Measurements from ENCODE around the gene EHD2. TPM values are rescaled to one million over a fixed set of nuclear protein-coding genes. Genes with fewer than 3 reads are reported as not detected.
"Not testable (repeated sequence)": the region's sequence is repeated elsewhere in the genome, so short reads cannot be mapped to it uniquely, and the experiment has no call there.

The EHD2 gene
- total and polyA plus RNA-seq, 9 donors: 28.0 to 162 (median 102) TPM

DNA sequence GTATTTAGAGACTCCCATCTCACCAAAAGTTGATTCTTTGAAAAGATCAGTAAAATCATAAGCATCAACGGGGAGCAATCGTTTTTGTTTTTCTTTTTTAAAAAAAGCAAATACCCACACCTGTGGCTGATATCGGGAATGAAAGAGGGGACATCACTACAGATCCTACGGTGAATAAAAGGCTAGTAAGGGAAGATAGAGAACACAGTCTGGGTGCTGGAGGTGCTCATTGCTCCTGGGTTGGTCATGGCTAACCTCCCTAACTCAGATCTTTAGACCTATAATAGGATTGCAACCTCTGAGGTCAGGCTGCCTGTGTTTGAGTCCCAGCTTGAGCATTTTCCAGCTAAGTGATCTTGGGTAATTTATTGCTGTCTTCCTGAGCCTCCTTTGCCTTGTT is 1.1 kb downstream of the EHD2 start:
- peaks cover 28% of the 10 kb centered on the region for H3K4me1 ChIP-seq (ENCODE audit: insufficient read depth)

DNA sequence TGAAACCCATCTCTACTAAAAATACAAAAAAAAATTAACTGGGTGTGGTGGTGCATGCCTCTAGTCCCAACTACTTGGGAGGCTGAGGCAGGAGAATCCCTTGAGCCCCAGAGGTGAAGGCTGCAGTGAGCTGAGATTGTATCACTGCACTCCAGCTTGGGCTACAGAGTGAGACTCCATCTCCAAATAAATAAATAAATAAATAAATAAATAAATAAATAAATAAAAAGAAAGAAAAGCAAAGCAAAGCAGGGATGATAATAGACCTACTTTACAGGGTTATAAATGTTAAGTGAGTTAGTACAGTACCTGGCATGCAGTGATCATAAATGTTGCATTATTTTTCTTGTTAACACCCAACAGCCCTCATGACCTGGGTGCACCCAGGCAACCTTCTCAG is 1.6 kb downstream of the EHD2 start:
- intact Hi-C loops (cut with DNase I): loop anchor here in 3 of 4 donors (5.0 to 10.0 kb wide), 3 partner anchors 62 to 72 kb away; partner anchors contain the start of gene SELENOW (in 1 of the 3)
- DNase-seq, H3K9me3 ChIP-seq, H3K4me3 ChIP-seq, H3K27me3 ChIP-seq, H3K27ac ChIP-seq, H3K36me3 ChIP-seq: not testable (repeated sequence)
- peaks cover 28% of the 10 kb centered on the region for H3K4me1 ChIP-seq (ENCODE audit: insufficient read depth)

More for the DNA sequence above, 1.1 kb downstream of the EHD2 start:
- Histone ChIP-seq H3K9me3 (no peaks in the 10 kb centered on the region), H3K4me3 (peak overlapping the region; percentile 92), H3K27me3 (no peaks in the 10 kb centered on the region), H3K36me3 (no peaks in the 10 kb centered on the region), H3K27ac (peak overlapping the region in 1 of 2 donors; percentile 73)
- WGBS, 3 donors: 56 to 74% (median 70%) methylated on average over 4 of the region's 4 CpGs
- no peak for TF ChIP-seq POLR2A (IDR thresholded peaks at IDR 0.05)
- intact Hi-C loops (cut with DNase I): loop anchor here in 2 of 4 donors (5.0 to 10.0 kb wide), 2 partner anchors 70 to 73 kb away; no protein-coding TSS in a partner anchor
- DNase-seq: no peak

DNA sequence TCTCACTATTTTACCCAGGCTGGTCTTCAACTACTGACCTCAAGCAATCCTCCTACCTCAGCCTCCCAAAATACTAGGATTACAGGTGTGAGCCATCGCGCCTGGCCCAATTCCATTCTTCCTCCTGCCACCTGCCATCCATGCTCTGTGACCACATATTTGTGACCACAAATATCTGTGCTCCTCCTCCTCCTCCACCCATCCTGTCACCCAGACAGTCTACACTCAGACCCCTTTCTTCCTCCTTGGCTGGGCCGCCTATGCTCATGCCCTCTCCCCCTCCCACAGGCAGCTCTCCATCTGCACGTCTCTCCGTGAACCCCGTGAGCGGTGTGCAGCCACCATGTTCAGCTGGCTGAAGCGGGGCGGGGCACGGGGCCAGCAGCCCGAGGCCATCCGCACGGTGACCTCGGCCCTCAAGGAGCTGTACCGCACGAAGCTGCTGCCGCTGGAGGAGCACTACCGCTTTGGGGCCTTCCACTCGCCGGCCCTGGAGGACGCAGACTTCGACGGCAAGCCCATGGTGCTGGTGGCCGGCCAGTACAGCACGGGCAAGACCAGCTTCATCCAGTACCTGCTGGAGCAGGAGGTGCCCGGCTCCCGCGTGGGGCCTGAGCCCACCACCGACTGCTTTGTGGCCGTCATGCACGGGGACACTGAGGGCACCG is 3.2 kb downstream of the EHD2 start:
- WGBS, 3 donors: 43 to 70% (median 44%) methylated on average over 31 to 32 of the region's 32 CpGs
- no peaks in the 10 kb centered on the region for H3K36me3 ChIP-seq
- no peaks in the 10 kb centered on the region for H3K9me3 ChIP-seq
- peak overlapping the region in 1 of 2 donors; percentile 94 for H3K27ac ChIP-seq
- no peak overlapping the region for H3K4me3 ChIP-seq
- TF ChIP-seq, protein P1, sequence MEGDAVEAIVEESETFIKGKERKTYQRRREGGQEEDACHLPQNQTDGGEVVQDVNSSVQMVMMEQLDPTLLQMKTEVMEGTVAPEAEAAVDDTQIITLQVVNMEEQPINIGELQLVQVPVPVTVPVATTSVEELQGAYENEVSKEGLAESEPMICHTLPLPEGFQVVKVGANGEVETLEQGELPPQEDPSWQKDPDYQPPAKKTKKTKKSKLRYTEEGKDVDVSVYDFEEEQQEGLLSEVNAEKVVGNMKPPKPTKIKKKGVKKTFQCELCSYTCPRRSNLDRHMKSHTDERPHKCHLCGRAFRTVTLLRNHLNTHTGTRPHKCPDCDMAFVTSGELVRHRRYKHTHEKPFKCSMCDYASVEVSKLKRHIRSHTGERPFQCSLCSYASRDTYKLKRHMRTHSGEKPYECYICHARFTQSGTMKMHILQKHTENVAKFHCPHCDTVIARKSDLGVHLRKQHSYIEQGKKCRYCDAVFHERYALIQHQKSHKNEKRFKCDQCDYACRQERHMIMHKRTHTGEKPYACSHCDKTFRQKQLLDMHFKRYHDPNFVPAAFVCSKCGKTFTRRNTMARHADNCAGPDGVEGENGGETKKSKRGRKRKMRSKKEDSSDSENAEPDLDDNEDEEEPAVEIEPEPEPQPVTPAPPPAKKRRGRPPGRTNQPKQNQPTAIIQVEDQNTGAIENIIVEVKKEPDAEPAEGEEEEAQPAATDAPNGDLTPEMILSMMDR (IDR thresholded peaks at IDR 0.05): no peak
- TF ChIP-seq POLR2A (IDR thresholded peaks at IDR 0.05) (no peak), EP300 (IDR thresholded peaks at IDR 0.05) (no peak)
- peak in 2 of 5 donors; percentile 47 to 62 for DNase-seq
- peaks cover 36% of the 10 kb centered on the region for H3K4me1 ChIP-seq (ENCODE audit: insufficient read depth)
- intact Hi-C loops (cut with DNase I): loop anchor here in 2 of 4 donors (5.0 to 10.0 kb wide), 2 partner anchors 61 to 68 kb away; partner anchors contain the start of gene SELENOW (in 1 of the 2)
- H3K27me3 ChIP-seq: no peaks in the 10 kb centered on the region

DNA sequence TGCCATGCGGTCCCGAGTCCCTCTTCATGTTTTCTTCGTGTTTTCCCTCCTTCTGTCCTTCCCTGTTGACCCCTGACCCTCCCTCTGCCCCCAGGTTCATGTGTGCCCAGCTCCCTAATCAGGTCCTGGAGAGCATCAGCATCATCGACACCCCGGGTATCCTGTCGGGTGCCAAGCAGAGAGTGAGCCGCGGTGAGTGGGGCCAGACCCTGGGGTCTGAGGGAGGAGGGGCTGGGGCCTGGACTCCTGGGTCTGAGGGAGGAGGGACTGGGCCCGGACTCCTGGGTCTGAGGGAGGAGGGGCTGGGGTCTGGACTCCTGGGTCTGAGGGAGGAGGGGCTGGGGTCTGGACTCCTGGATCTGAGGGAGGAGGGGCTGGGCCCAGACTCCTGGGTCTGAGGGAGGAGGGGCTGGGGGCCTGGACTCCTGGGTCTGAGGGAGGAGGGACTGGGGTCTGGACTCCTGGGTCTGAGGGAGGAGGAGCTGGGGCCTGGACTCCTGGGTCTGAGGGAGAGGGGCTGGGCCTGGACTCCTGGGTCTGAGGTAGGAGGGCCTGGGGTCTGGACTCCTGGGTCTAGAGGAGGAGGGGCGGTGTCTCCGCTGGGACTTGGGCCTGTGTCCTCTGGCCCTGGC is 5.3 kb downstream of the EHD2 start:
- DNase-seq: peak in 1 of 5 donors; percentile 61
- intact Hi-C loops (cut with DNase I): loop anchor here in 2 of 4 donors (5.0 to 10.0 kb wide), 2 partner anchors 59 to 66 kb away; partner anchors contain the start of gene SELENOW (in 1 of the 2)
- H3K27me3 ChIP-seq, H3K36me3 ChIP-seq, H3K9me3 ChIP-seq: not testable (repeated sequence)
- Histone ChIP-seq H3K27ac (peak overlapping the region; percentile 72 to 94), H3K4me1 (ENCODE audit: insufficient read depth) (peaks cover 36% of the 10 kb centered on the region), H3K4me3 (peak overlapping the region; percentile 26)
- WGBS, 3 donors: 17 to 29% (median 19%) methylated on average over 10 to 11 of the region's 11 CpGs

DNA sequence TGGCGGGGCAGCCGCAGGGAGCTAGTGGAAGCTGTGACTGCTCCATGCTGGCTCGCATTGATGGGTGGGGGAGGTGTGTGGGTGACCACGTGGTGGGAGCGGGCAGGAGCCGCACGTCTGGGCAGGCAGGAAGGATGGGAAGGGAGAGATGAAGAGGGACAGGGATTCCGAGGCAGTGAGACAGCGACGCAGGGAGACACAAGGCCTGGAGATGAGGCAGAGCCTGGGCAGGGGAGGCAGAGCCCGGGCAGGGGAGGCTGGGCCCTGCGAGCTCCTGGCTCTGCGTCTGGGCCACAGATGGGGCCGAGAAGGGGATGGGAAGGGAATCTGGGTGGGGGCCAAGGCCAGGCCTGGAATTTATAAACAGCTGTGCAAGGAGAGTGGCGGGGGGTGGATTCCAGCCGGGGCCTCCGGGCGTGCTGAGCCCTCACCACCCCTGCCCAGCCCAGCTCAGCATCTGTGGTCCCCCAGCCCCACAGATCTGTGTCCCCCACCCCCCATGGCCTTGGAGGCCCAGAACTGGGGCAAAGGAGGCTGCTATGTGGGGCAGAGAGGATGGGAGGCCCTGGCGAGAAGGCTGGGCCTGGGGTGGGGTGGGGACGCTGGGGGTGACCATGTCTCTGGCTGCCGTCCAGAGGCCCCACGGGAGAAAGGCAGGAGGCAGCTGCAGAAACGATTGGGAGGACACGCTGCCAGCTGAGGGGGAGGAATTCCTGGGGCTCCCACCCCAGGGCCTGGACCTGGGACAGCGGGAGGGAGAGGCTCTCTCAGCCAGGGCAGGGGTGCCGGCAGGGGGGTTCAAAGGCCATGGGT is 6.0 kb downstream of the EHD2 start:
- peaks cover 36% of the 10 kb centered on the region for H3K4me1 ChIP-seq (ENCODE audit: insufficient read depth)
- intact Hi-C loops (cut with DNase I): loop anchor here in 2 of 4 donors (5.0 to 10.0 kb wide), 2 partner anchors 58 to 66 kb away; partner anchors contain the start of gene SELENOW (in 1 of the 2)
- WGBS, 3 donors: 0 to 7% (median 2%) methylated on average over 25 to 26 of the region's 26 CpGs

More for the DNA sequence above, 6.0 kb downstream of the EHD2 start:
- peak; percentile 11 for TF ChIP-seq POLR2A (IDR thresholded peaks at IDR 0.05)
- TF ChIP-seq, protein P1 (IDR thresholded peaks at IDR 0.05): no peak
- Histone ChIP-seq H3K4me3 (peak overlapping the region; percentile 26), H3K36me3 (no peaks in the 10 kb centered on the region), H3K27ac (peak overlapping the region; percentile 72 to 94), H3K27me3 (no peaks in the 10 kb centered on the region), H3K9me3 (no peaks in the 10 kb centered on the region)
- DNase-seq: peak; percentile 95 to 97 (median 96)

All from ovary (tissue), 9 donors.